ENCODE results near the gene MSX2.

DNA sequence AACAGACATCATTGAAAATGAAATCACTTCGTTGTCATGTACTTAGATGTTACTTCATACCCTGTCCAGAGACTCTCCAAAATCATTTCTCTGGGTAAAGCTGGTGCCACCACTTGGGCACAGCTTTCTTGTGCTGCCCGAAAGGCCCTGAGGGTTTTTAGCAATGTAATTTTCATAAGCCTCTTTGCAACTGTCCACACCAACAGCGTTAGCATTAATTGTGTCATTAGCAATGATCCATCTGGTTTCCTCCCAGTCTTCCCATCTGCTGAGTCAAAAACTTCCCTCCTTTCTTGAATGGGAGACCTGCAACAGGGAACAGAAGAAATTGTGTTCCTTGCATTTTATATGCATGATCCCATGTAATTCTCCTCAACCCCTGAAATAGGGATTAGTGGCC, 8.6 kb upstream of the MSX2 start:
- TF ChIP-seq YY1 (IDR thresholded peaks at IDR 0.05; ENCODE audit: insufficient read depth, insufficient read length) (no peak), SUZ12 (IDR thresholded peaks at IDR 0.05; ENCODE audit: extremely low read depth, insufficient read depth, insufficient read length) (no peak), ZNF274 (IDR thresholded peaks at IDR 0.05; ENCODE audit: low read depth, low read length) (no peak)
